ENCODE data around the gene APEX2.

DNA sequence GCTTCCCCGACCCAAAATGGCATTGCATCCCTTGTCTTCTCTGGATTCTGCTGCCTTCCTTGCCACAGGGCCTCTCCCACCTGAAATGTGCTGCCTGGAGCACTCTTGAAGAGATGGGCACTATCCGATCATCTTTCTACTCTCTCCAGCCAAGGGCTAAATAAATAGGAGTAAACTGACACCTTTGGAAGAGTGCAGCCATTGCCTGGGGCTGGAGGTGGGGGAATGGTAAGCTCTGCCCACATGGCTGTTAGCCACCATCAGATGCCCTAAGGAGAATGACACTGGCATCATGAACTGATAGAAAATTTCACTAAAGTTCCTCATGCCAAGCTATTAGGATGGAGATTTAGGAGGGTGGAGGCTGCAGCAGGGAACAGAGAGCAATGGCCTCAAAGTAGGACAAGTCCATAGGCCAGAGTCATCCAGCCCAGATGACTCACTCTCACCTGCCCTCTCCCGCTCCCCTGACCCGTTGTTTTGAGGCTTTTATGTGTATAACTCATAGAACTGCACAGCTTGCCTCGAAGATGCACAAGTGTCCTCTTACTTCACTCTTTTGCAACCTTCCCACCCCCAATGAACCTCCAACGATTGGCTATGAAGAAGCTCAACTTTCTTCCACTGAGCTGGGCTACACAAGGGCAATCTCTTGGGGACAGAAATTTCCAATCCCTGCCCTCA is 5.4 kb upstream of the APEX2 start:
- TF ChIP-seq, protein P1, sequence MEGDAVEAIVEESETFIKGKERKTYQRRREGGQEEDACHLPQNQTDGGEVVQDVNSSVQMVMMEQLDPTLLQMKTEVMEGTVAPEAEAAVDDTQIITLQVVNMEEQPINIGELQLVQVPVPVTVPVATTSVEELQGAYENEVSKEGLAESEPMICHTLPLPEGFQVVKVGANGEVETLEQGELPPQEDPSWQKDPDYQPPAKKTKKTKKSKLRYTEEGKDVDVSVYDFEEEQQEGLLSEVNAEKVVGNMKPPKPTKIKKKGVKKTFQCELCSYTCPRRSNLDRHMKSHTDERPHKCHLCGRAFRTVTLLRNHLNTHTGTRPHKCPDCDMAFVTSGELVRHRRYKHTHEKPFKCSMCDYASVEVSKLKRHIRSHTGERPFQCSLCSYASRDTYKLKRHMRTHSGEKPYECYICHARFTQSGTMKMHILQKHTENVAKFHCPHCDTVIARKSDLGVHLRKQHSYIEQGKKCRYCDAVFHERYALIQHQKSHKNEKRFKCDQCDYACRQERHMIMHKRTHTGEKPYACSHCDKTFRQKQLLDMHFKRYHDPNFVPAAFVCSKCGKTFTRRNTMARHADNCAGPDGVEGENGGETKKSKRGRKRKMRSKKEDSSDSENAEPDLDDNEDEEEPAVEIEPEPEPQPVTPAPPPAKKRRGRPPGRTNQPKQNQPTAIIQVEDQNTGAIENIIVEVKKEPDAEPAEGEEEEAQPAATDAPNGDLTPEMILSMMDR (IDR thresholded peaks at IDR 0.05; ENCODE audit: low read length), result no peak
- TF ChIP-seq EZH2 (IDR thresholded peaks at IDR 0.05; ENCODE audit: borderline replicate concordance, low read length), result no peak

Measured in OCI-LY1 (cell line).